HG02981 (cell line): Measurements from ENCODE around the gene IFIT2.
A peak's percentile ranks its signal among the peaks of the same experiment; 100 is the strongest.

Experiments used
- ATAC-seq: cut with Tn5 transposase; IDR thresholded peaks from one replicate; pipeline ENCODE4 v1.9.1; 2021; ENCODE audit warnings: mild to moderate bottlenecking, moderate library complexity; ENCODE audit not compliant: unreplicated experiment

Gene IFIT2

DNA sequence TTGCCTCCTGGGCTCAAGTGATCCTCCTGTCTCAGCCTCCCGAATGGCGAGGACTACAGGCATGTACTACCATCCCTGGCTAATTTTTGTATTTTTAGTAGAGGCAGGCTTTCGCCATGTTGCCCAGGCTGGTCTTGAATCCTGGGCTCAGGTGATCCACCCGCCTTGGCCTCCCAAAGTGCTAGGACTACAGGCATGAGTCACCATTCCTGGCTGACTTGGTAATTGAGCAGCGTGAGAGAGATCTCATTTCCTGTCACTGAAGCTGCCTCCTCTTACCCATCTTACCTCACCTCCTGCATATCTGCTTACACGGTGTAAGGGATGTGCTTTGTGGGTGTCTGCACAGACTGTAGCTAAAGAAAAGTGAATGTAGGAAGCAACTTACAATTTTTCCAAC is 35.6 kb downstream of the IFIT2 start:
- ATAC-seq: no peak

GRCh38 chr10:89338713-89339112 is 36.9 kb downstream of the IFIT2 start:
- no peak for ATAC-seq

- ATAC-seq: no peak
Observed at GRCh38 chr10:89339875-89340274, 38.0 kb downstream of the IFIT2 start.

DNA sequence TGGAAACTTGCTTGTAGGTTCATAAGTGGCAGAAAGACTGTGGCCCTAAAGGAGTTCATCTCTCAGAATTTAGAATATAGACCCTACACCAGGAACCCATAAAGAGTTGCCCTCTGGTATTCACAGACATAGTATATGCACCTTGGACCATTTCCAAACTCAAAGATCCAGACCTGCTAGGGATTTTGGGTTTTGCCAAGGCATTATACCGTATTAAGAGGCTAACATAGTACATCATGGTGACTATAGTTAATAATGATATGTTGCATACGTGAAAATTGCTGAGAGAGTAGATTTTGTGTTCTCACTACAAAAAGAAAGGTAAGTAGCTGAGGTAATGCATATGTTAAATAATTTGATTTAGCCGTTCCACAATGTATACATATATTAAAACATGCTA is 39.8 kb downstream of the IFIT2 start:
- no peak for ATAC-seq

- no peak for ATAC-seq
Observed at GRCh38 chr10:89342206-89342958, 40.5 kb downstream of the IFIT2 start.

DNA sequence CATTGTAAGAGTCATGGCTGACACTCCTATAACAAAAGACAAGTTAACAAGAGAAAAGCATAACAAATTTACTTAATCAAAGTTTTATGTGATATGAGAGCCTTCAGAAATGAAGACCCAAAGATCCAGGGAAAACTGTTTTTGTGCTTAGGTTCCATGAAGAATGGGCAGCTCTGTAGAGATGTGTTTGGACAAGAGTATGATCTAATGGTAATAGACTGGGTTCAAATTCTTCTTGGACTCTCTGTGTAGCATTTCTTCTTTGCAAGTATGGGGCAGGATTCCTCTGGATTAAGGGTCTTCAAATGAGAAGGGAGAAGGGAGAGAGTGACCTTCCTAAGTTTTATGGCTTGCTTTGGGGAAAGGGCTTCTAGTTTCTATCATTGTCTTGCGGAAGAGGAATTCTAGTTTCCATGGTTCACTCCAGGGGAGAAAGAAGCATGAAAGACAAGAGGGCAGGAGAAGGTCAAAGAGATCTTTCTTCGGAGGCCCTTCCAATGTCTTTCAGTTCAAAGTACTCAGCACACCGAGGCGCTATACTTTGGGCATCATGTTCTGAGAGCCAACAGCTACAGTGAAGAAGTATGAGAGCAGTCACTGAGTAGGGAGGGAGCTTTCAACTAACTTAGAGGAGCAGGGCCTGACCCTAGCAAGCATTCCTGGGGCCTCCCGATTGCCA is 41.4 kb downstream of the IFIT2 start:
- ATAC-seq: no peak

GRCh38 chr10:89344156-89344555 is 42.3 kb downstream of the IFIT2 start:
- ATAC-seq: no peak

- ATAC-seq: no peak
Observed at GRCh38 chr10:89345367-89346000, 43.6 kb downstream of the IFIT2 start.

GRCh38 chr10:89346405-89347254 is 44.8 kb downstream of the IFIT2 start:
- no peak for ATAC-seq

GRCh38 chr10:89347701-89348457 is 46.0 kb downstream of the IFIT2 start:
- ATAC-seq: no peak

- no peak for ATAC-seq
Observed at GRCh38 chr10:89348481-89348880, 46.6 kb downstream of the IFIT2 start.

- ATAC-seq: no peak
Observed at GRCh38 chr10:89348975-89349374, 47.1 kb downstream of the IFIT2 start.

DNA sequence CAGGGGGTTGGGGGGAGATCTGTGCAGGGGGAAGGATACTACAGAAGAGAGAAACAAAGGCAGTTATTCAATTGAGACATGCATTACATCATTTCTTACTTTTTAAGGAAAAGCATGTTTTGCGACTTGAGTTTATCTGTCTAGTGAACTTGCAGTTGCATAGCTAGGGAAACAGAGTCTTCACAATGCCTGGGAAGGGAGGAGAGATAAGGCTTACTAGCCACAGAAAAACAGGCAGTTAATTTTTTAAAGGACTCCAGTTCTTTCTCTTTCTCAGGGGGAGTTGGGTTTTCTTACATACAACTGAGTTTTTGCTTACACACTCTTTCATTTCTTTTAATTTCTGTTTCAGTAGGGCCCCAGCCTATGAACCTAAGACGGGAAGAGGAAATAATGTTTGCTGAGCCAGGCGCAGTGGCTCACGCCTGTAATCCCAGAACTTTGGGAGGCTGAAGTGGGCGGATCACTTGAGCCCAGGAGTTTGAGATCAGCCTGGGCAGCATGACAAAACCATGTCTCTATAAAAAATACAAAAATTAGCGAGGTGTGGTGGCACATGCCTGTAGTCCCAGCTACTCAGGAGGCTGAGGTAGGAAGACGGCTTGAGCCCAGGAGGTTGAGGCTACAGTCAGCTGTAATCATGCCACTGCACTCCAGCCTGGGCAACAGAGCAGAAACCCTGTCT is 48.9 kb downstream of the IFIT2 start:
- peak; percentile 30 for ATAC-seq

- ATAC-seq: peak; percentile 85
Observed at GRCh38 chr10:89351412-89351779, 49.5 kb downstream of the IFIT2 start.

- no peak for ATAC-seq
Observed at GRCh38 chr10:89351780-89352597, 50.1 kb downstream of the IFIT2 start.

DNA sequence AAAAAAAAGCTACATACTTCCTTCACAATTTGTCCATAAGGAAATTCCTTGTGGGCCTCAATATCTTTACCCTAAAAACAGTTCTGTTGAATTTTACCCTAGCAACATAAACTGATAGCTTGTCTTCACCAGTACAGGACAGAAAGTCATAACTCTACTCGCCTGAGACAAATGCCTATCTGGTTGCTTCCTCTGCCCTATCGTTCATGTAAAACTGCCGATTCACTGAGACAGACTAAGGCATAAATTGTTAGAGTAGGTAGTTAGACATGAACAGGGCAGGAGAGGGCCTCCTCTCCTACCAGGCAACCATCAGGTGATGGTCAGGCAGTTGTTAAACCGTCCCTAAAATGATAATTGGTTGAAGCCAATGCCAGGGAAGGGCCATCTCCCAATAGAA is 51.0 kb downstream of the IFIT2 start:
- no peak for ATAC-seq

GRCh38 chr10:89355394-89355931 is 53.6 kb downstream of the IFIT2 start:
- no peak for ATAC-seq

- no peak for ATAC-seq
Observed at GRCh38 chr10:89357096-89357495, 55.2 kb downstream of the IFIT2 start.

GRCh38 chr10:89357975-89358374 is 56.1 kb downstream of the IFIT2 start:
- ATAC-seq: no peak
